HepG2 (cell line): ENCODE data around the gene SEMA4C. TPM values are rescaled to one million over a fixed set of nuclear protein-coding genes. Genes with fewer than 3 reads are reported as not detected.

Experiments
- FOXP4 ChIP-seq: sonication (generic); formaldehyde crosslinking; IDR thresholded peaks from 2 replicates; pipeline ENCODE4 v1.4.0; 2020; ENCODE audit warnings: missing genetic modification reagents
- MEF2D ChIP-seq: sonication (generic); formaldehyde crosslinking; IDR thresholded peaks from 2 replicates; pipeline ENCODE4 v1.5.1; 2020; ENCODE audit warnings: mild to moderate bottlenecking, missing genetic modification reagents
- PREB ChIP-seq: sonication (generic); formaldehyde crosslinking; IDR thresholded peaks from 2 replicates; pipeline ENCODE4 v1.4.0; 2020; ENCODE audit warnings: missing genetic modification reagents
- SPEN ChIP-seq: sonication (generic); formaldehyde crosslinking; IDR thresholded peaks from 2 replicates; pipeline ENCODE4 v1.5.1; 2020; ENCODE audit warnings: low read depth, mild to moderate bottlenecking, missing genetic modification reagents
- SUZ12 ChIP-seq: fragments of 150-350 bp; IDR thresholded peaks from 2 replicates; pipeline ENCODE4 v1.6.1; 2014; ENCODE audit warnings: low read depth, low read length
- ZBTB40 ChIP-seq, 2 experiments: fragments of 450-650 bp in 1 of 2; sonication (generic) in 1 of 2; formaldehyde crosslinking in 1 of 2; IDR thresholded peaks; 2 replicates each; pipeline versions ENCODE4 v1.6.1 to v1.8.0; 2016 to 2022; ENCODE audit warnings: antibody characterized with exemption in 1 of 2, mild to moderate bottlenecking in 1 of 2, missing genetic modification reagents in 1 of 2
- ZNF142 ChIP-seq: sonication (generic); formaldehyde crosslinking; IDR thresholded peaks from 2 replicates; pipeline ENCODE4 v1.4.0; 2020; ENCODE audit warnings: missing genetic modification reagents
- ZNF292 ChIP-seq: sonication (generic); formaldehyde crosslinking; IDR thresholded peaks from 2 replicates; pipeline ENCODE4 v1.8.1; 2022; ENCODE audit warnings: mild to moderate bottlenecking, low read depth, missing genetic modification reagents, borderline replicate concordance
- ZNF460 ChIP-seq: sonication (generic); formaldehyde crosslinking; IDR thresholded peaks from 2 replicates; pipeline ENCODE4 v1.5.1; 2020; ENCODE audit warnings: missing genetic modification reagents, mild to moderate bottlenecking, borderline replicate concordance
- ZNF740 ChIP-seq: sonication (generic); formaldehyde crosslinking; IDR thresholded peaks from 2 replicates; pipeline ENCODE4 v1.4.0; 2020; ENCODE audit warnings: missing genetic modification reagents
- polyA plus RNA-seq, 8 experiments: library from polyadenylated mRNA; depleted of rRNA in 3 of 8; stranded (reverse) in 7 of 8; unstranded in 1 of 8; fragments of >200 nt; fragmentation: Illumina TruSeq in 4 of 8; extraction: Trizol in 4 of 8; gene quantifications; 2 replicates each; pipeline versions ENCODE4 v1.2.1 to v1.2.3, GENCODE V29; 2011 to 2016; ENCODE audit warnings: low read depth in 4 of 8, missing spikeins in 1 of 8, mixed read lengths in 1 of 8; ENCODE audit not compliant: insufficient read depth in 1 of 8
- total RNA-seq, 5 experiments: library from RNA; depleted of rRNA; stranded (reverse); fragments of >200 nt; fragmentation: Illumina TruSeq; extraction: Trizol; gene quantifications; 2 replicates each; pipeline ENCODE4 v1.2.3, GENCODE V29; 2016; ENCODE audit warnings: low read depth in 1 of 5

The SEMA4C gene
- total and polyA plus RNA-seq, 2 of the 13 experiments (the other 11 are each of a cell fraction or from before 2014, with no cell fraction given), result 25.9 to 46.6 TPM

- TF ChIP-seq FOXP4 (CRISPR knock-in tag) (0 out of 2 replicates have a peak, but pooled peaks have one; percentile 15), PREB (CRISPR knock-in tag) (no peak), SPEN (CRISPR knock-in tag) (no peak), MEF2D (CRISPR knock-in tag) (no peak), SUZ12 (no peak), ZNF142 (CRISPR knock-in tag) (no peak), ZNF292 (CRISPR knock-in tag) (peak; percentile 46; the same call in 1 of the 2 replicates), ZNF460 (peak; percentile 59), ZBTB40 (IDR thresholded peaks at IDR 0.05) (no peak), ZBTB40 (CRISPR knock-in tag; IDR thresholded peaks at IDR 0.05) (0 out of 2 replicates have a peak, but pooled peaks have one; percentile 25), ZNF740 (CRISPR knock-in tag) (peak; percentile 95)
Observed at GRCh38 chr2:96848264-96848663, 21.6 kb downstream of the SEMA4C start (continued).
